Glomerular endothelial cell (primary cell): ENCODE data around the gene OBP2A. TPM values are rescaled to one million over a fixed set of nuclear protein-coding genes. Genes with fewer than 3 reads are reported as not detected.

Source experiments
- DNase-seq: peaks from one replicate; pipeline ENCODE4 v3.0.0-alpha.2; 2011; ENCODE audit warnings: low read depth, low spot score; ENCODE audit errors: extremely low read depth
- total RNA-seq: library from RNA; depleted of rRNA; stranded (reverse); fragments of >200 nt; gene quantifications from 2 replicates; pipeline ENCODE4 v1.2.3, GENCODE V29; 2015

The OBP2A gene
- total RNA-seq, 1 donor from 2014 or later, result not detected

GRCh38 chr9:135575995-135576631 is 30.2 kb downstream of the OBP2A start:
- DNase-seq, result no peak

- no peak for DNase-seq
Observed at GRCh38 chr9:135577256-135577655, 31.3 kb downstream of the OBP2A start.

GRCh38 chr9:135579356-135579755 is 33.4 kb downstream of the OBP2A start:
- no peak for DNase-seq

GRCh38 chr9:135579889-135580660 is 34.1 kb downstream of the OBP2A start:
- no peak for DNase-seq

- DNase-seq, result no peak
Observed at GRCh38 chr9:135580664-135581380, 34.9 kb downstream of the OBP2A start.

- no peak for DNase-seq
Observed at GRCh38 chr9:135581636-135582426, 35.9 kb downstream of the OBP2A start.

GRCh38 chr9:135582541-135582940 is 36.6 kb downstream of the OBP2A start:
- no peak for DNase-seq

- DNase-seq, result no peak
Observed at GRCh38 chr9:135582966-135583687, 37.2 kb downstream of the OBP2A start.

GRCh38 chr9:135583688-135584011 is 37.7 kb downstream of the OBP2A start:
- no peak for DNase-seq

GRCh38 chr9:135584371-135584770 is 38.4 kb downstream of the OBP2A start:
- DNase-seq, result no peak

GRCh38 chr9:135584934-135585333 is 39.0 kb downstream of the OBP2A start:
- no peak for DNase-seq

- DNase-seq, result no peak
Observed at GRCh38 chr9:135586601-135587109, 40.7 kb downstream of the OBP2A start.

GRCh38 chr9:135587658-135588057 is 41.7 kb downstream of the OBP2A start:
- DNase-seq, result no peak

GRCh38 chr9:135588371-135588770 is 42.4 kb downstream of the OBP2A start:
- no peak for DNase-seq

- DNase-seq, result no peak
Observed at GRCh38 chr9:135588886-135589595, 43.1 kb downstream of the OBP2A start.

- no peak for DNase-seq
Observed at GRCh38 chr9:135589596-135590485, 43.9 kb downstream of the OBP2A start.

GRCh38 chr9:135590486-135591079 is 44.7 kb downstream of the OBP2A start:
- no peak for DNase-seq
